Neural crest cell (in vitro differentiated cells): ENCODE measurements around the gene LIPT2. TPM values are rescaled to one million over a fixed set of nuclear protein-coding genes. Genes with fewer than 3 reads are reported as not detected.
A peak's percentile ranks its signal among the peaks of the same experiment; 100 is the strongest.

Experiments used
- DNase-seq: peaks from one replicate; pipeline ENCODE4 v3.0.0; 2021; ENCODE audit warnings: low read depth, mixed read lengths, low spot score
- H3K27ac Mint-ChIP-seq: one replicate; pipeline ENCODE4 v1.8.0; 2021; ENCODE audit warnings: mild to moderate bottlenecking, mixed read lengths; ENCODE audit not compliant: unreplicated experiment
- H3K27me3 Mint-ChIP-seq: 2 replicates; pipeline ENCODE4 v1.8.0; 2021; ENCODE audit warnings: low read depth, mild to moderate bottlenecking, mixed read lengths
- H3K36me3 Mint-ChIP-seq: 2 replicates; pipeline ENCODE4 v1.8.0; 2021; ENCODE audit warnings: low read depth, mild to moderate bottlenecking, mixed read lengths
- H3K4me1 Mint-ChIP-seq: 2 replicates; pipeline ENCODE4 v1.8.0; 2021; ENCODE audit warnings: mixed read lengths
- H3K4me3 Mint-ChIP-seq: one replicate; pipeline ENCODE4 v1.8.0; 2021; ENCODE audit warnings: mild to moderate bottlenecking, mixed read lengths
- H3K9me3 Mint-ChIP-seq: 2 replicates; pipeline ENCODE4 v1.8.0; 2021; ENCODE audit warnings: mixed read lengths
- CTCF ChIP-seq: fragments of 200-600 bp; sonication (generic); conservative IDR thresholded peaks from 2 replicates; pipeline ENCODE4 v1.5.0; 2021; ENCODE audit warnings: antibody characterized with exemption, mild to moderate bottlenecking
- total RNA-seq: library from RNA; stranded (reverse); gene quantifications from 2 replicates; pipeline ENCODE4 v1.2.1, GENCODE V29; 2021

LIPT2 gene
- total RNA-seq, 1 donor from 2014 or later, result 8.6 TPM

GRCh38 chr11:74463216-74463615 is 30.3 kb downstream of the LIPT2 start:
- no peaks in the 10 kb centered on the region for H3K9me3 Mint-ChIP-seq
- no peak for TF ChIP-seq CTCF
- H3K27ac Mint-ChIP-seq, result no peak overlapping the region
- H3K36me3 Mint-ChIP-seq, result no peaks in the 10 kb centered on the region
- peaks cover 7% of the 10 kb centered on the region for H3K4me1 Mint-ChIP-seq
- no peak for DNase-seq
- no peak overlapping the region for H3K4me3 Mint-ChIP-seq
- H3K27me3 Mint-ChIP-seq, result peaks cover 12% of the 10 kb centered on the region

- Mint-ChIP-seq H3K36me3 (no peaks in the 10 kb centered on the region), H3K4me3 (no peak overlapping the region), H3K27me3 (peaks cover 6% of the 10 kb centered on the region), H3K4me1 (peaks cover 1% of the 10 kb centered on the region), H3K27ac (no peak overlapping the region), H3K9me3 (no peaks in the 10 kb centered on the region)
- DNase-seq, result no peak
- TF ChIP-seq CTCF, result no peak
These were observed 30.9 kb downstream of the LIPT2 start for GRCh38 chr11:74462631-74463030.

- TF ChIP-seq CTCF, result no peak
- peaks cover 5% of the 10 kb centered on the region for H3K27me3 Mint-ChIP-seq
- no peaks in the 10 kb centered on the region for H3K36me3 Mint-ChIP-seq
- H3K9me3 Mint-ChIP-seq, result no peaks in the 10 kb centered on the region
- no peak for DNase-seq
- H3K4me1 Mint-ChIP-seq, result no peaks in the 10 kb centered on the region
- H3K27ac Mint-ChIP-seq, result peak overlapping the region; percentile 46
- no peak overlapping the region for H3K4me3 Mint-ChIP-seq
These were observed 31.5 kb downstream of the LIPT2 start for GRCh38 chr11:74462009-74462408.

- no peak for DNase-seq
- Mint-ChIP-seq H3K27me3 (no peaks in the 10 kb centered on the region), H3K4me1 (no peaks in the 10 kb centered on the region), H3K27ac (no peak overlapping the region), H3K9me3 (no peaks in the 10 kb centered on the region), H3K36me3 (no peaks in the 10 kb centered on the region), H3K4me3 (no peak overlapping the region)
- TF ChIP-seq CTCF, result no peak
These were observed 32.9 kb downstream of the LIPT2 start for GRCh38 chr11:74460481-74461154.

- Mint-ChIP-seq H3K27me3 (no peaks in the 10 kb centered on the region), H3K4me1 (no peaks in the 10 kb centered on the region), H3K9me3 (no peaks in the 10 kb centered on the region), H3K36me3 (no peaks in the 10 kb centered on the region), H3K27ac (no peak overlapping the region), H3K4me3 (no peak overlapping the region)
- TF ChIP-seq CTCF, result no peak
- no peak for DNase-seq
These were observed 33.5 kb downstream of the LIPT2 start for GRCh38 chr11:74460065-74460464.
